HG02571 (cell line): ENCODE data around the gene KIAA0040.

Experiments
- ATAC-seq: cut with Tn5 transposase; IDR thresholded peaks from one replicate; pipeline ENCODE4 v1.9.1; 2021; ENCODE audit warnings: mild to moderate bottlenecking, moderate library complexity; ENCODE audit not compliant: unreplicated experiment

KIAA0040 gene

GRCh38 chr1:175145899-175146528 is 46.6 kb downstream of the KIAA0040 start:
- no peak for ATAC-seq

GRCh38 chr1:175138579-175138978 is 54.0 kb downstream of the KIAA0040 start:
- ATAC-seq, result no peak

GRCh38 chr1:175137369-175137768 is 55.2 kb downstream of the KIAA0040 start:
- ATAC-seq, result no peak

- ATAC-seq, result no peak
Observed at GRCh38 chr1:175136246-175136645, 56.3 kb downstream of the KIAA0040 start.

- ATAC-seq, result no peak
Observed at GRCh38 chr1:175134500-175134899, 58.1 kb downstream of the KIAA0040 start.

- ATAC-seq, result no peak
Observed at GRCh38 chr1:175133673-175134435, 58.7 kb downstream of the KIAA0040 start.

- ATAC-seq, result no peak
Observed at GRCh38 chr1:175132436-175132835, 60.1 kb downstream of the KIAA0040 start.

- no peak for ATAC-seq
Observed at GRCh38 chr1:175131095-175131494, 61.5 kb downstream of the KIAA0040 start.

- no peak for ATAC-seq
Observed at GRCh38 chr1:175130649-175131045, 61.9 kb downstream of the KIAA0040 start.

- no peak for ATAC-seq
Observed at GRCh38 chr1:175129997-175130648, 62.5 kb downstream of the KIAA0040 start.

GRCh38 chr1:175129644-175129996 is 63.0 kb downstream of the KIAA0040 start:
- no peak for ATAC-seq

- no peak for ATAC-seq
Observed at GRCh38 chr1:175129182-175129581, 63.4 kb downstream of the KIAA0040 start.

- ATAC-seq, result no peak
Observed at GRCh38 chr1:175128523-175128922, 64.1 kb downstream of the KIAA0040 start.

GRCh38 chr1:175127565-175127964 is 65.0 kb downstream of the KIAA0040 start:
- ATAC-seq, result no peak

GRCh38 chr1:175126347-175126746 is 66.2 kb downstream of the KIAA0040 start:
- ATAC-seq, result no peak

GRCh38 chr1:175124861-175125260 is 67.7 kb downstream of the KIAA0040 start:
- ATAC-seq, result no peak

GRCh38 chr1:175120511-175120910 is 72.1 kb downstream of the KIAA0040 start:
- ATAC-seq, result no peak

GRCh38 chr1:175118375-175119367 is 73.9 kb downstream of the KIAA0040 start:
- no peak for ATAC-seq

GRCh38 chr1:175116903-175117302 is 75.7 kb downstream of the KIAA0040 start:
- ATAC-seq, result no peak

GRCh38 chr1:175116210-175116798 is 76.3 kb downstream of the KIAA0040 start:
- no peak for ATAC-seq
